ENCODE data around the gene ARTN.

Gene ARTN, protein sequence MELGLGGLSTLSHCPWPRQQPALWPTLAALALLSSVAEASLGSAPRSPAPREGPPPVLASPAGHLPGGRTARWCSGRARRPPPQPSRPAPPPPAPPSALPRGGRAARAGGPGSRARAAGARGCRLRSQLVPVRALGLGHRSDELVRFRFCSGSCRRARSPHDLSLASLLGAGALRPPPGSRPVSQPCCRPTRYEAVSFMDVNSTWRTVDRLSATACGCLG

DNA sequence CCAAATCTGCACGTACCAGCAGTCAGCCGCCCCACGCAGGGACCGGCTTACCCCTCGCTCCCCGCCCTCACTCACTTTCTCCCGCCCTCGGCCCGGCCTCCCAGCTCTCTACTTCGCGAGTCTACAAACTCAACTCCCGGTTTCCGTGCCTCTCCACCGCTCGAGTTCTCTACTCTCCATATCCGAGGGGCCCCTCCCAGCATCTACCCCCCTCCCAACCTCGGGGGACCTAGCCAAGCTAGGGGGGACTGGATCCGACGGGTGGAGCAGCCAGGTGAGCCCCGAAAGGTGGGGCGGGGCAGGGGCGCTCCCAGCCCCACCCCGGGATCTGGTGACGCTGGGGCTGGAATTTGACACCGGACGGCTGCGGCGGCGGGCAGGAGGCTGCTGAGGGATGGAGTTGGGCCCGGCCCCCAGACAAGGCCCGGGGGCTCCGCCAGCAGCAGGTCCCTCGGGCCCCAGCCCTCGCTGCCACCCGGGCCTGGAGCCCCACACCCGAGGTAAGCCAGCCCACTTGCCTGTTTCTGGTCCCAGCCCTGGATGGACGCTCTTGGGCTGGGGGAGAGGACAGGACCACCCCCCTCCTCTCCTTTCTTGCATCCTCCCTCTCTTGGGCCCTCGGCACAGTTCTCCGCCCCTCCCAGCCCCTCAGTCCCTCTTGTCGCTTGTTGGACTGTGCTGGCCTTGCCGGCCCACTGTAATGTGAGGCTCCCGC is at the start of gene ARTN:
ARTN (plus strand) TSS at position 416 of the 715 bp plus-strand sequence. CDS start 1,856 bp downstream, outside the sequence.
- DNase-seq (ENCODE audit: low read depth): no peak

DNA sequence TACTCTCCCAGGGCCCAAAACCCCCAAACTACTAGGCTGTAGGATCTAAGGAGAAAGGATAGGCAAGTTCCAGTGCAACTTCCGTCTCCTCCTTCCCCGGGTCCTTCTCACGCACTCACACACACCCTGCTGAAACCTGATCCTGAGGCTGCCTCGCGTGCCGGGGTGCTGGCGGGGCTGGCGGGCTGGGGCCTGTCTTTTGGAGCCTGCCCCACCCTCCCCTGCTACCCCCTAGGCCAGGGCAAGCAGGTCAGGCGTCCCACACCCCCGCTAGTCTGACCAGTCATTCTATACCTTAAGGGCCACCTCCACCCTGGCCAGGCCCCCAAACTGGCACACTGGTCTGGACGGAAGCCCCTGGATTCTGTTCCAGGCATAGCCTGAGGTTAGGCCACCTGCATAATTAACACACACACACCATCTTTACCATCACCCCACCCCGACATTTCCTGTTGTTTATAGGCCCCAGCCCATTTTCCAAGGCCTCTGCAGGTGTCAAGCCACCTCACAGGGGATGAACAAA is 48.3 kb upstream of the ARTN start:
- DNase-seq (ENCODE audit: low read depth): no peak

DNA sequence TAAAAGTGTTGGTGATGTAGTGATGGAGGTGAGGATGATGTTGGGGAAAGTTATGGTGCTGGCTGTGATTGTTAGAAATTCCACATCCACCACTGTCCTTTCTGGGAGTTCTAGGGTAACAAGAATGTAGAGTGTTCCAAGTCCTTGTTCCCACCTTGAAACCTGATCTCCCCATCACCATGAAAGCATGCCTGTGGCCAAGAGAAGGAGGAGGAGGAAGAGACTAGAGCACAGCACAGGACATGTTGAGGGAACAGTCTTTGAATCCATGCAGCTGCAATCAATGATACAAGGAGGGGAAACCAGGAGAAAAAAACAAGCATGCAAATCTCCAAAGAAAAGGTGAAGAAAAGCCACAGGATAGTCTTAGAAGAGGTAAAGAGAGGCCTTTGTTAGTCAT is 45.9 kb upstream of the ARTN start:
- DNase-seq (ENCODE audit: low read depth): no peak

DNA sequence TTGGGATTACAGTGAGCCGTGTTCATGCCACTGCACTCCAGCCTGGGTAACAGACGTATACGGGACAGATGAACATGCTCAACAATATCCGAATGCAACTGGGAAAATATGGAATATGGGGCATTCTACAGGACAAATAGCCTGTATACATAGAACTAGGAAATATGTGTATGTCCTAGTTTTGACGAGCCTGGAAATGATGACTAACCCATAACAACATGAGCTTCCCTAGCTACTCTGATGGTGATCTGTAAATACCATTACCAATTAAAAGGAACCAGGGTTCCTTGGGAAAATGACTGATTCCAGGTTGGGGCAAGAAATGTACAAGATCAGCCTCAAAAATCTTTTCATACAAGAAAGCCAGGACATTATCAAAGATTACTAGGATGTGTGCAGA is 42.8 kb upstream of the ARTN start:
- DNase-seq (ENCODE audit: low read depth): no peak

DNA sequence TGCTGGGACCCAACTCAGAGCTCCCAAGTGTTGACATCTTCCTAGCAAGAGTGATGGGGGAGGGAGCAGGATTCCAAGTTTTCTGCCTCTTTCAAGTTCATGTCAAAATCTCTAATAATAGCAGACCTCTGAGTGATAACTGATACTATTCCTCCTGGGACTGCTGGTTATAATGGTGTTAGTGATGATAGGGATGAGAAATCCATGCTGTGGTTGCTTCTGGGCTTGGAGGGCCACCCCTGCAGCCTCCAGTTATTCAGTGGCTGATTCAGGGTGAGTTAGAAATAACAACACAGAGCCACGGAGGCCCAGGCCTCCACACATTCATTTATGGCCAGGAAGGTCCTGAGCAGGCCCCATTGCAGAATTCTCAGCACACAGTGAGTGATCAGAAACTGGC is 40.6 kb upstream of the ARTN start:
- no peak for DNase-seq (ENCODE audit: low read depth)

DNA sequence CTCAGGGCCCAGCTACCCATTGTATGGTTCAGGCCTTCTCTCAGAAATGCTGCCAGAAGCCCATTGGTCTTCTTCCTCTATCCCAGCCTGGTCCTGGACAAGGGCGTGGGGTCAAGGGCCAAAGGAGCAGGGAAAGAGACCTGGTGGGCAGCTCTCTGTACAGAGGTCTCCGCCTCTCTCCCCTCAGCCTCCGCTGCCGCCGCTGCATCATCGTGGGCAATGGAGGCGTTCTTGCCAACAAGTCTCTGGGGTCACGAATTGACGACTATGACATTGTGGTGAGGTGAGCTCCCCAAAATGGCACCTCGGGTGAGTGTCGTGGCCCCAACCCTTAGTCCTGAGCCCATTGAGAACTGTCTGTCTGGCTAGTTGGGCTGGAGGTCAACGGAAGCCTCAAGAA is 34.6 kb upstream of the ARTN start:
- DNase-seq (ENCODE audit: low read depth): no peak

DNA sequence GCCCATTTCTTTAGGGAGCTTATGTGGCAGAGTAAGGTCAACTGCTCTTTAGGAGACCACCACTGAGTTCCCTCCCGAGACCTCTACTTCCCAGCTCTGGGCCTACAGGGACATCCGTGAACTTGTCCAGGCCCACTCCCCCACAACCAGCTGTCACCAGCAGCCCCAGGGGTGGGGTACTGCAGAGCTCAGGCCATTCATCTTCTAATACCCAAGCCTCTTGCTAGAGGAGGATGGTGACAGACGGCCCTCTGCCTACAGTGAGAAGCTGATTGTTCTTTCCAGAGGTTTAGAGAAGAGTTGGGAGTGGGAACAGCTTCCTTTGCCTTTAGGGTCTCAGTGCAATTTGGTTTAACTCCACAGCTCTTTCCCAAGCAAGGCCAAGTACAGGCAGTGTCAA is 33.2 kb upstream of the ARTN start:
- DNase-seq (ENCODE audit: low read depth): no peak

DNA sequence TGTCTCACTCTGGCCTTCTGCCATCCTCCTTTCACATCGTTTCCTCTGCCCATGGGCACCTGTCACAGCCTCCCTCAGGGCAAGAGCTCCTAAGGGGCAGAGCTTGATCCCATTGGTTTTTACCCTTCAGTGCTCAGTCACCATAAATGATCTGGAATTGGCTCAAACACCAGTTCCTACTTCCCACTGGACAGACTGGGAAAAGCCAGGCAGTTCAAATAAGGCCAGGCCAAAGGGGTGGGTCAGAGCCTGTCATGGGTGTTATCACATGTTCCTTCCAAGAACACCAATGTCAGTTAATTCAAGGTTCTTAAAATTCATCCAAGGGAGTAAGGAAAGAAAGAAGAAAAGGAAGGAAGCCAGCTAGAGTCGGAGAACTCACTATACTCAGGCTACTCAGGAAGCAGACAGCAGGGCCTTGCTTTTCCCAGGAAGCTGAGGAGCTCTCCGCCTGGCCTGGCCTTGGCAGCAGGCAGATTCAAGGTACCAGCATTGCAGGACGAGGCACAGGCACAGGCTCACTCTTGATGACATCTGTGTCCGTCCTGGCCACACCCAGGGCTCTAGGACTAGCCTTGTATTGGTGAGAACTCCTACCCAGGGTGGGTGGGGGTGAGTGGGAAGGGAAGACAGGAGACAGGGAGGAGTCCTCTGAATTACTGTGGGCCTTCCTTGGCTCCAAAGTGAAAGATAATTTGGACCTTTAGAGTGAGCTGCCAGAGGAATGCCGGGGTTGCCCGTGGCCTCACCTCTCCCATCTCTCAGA is 32.2 kb upstream of the ARTN start:
- DNase-seq (ENCODE audit: low read depth): no peak

DNA sequence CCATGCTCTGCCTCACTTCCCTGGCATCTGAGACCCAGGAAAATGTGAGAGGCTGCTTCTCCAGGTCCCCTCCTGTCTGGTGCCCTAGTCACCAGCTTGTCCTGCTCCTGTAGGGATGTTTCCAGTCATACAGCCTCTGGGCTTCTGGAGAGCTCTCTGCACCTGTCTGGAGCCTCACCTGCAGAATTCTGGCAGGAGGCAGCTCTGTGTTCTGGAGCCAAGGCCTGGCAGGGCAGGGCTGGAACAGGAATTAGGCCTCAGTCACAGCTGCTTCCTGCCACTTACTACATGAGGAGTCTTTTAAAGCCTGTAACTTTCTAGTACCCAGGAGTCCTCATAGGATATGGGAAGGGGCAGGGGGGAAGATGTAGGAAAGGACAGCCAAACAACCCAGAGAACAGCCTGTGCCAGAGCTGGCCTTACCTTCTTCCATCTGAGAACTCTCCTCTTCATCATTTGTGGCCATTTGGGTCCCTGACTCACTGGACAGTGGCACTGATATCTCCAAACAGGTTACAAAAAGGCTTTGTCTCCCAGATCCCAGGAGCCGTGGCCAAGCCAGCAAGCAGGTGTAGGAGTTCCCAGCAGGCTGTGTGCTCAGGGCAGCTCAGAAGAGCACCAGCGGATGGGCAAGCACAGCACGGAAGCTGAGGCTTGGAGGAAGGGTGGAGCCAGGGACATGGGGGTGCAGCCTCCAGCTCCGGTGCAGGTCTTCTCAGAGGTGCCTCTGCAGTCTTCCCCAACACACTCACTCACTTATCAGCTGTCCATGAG is 31.4 kb upstream of the ARTN start:
- no peak for DNase-seq (ENCODE audit: low read depth)

DNA sequence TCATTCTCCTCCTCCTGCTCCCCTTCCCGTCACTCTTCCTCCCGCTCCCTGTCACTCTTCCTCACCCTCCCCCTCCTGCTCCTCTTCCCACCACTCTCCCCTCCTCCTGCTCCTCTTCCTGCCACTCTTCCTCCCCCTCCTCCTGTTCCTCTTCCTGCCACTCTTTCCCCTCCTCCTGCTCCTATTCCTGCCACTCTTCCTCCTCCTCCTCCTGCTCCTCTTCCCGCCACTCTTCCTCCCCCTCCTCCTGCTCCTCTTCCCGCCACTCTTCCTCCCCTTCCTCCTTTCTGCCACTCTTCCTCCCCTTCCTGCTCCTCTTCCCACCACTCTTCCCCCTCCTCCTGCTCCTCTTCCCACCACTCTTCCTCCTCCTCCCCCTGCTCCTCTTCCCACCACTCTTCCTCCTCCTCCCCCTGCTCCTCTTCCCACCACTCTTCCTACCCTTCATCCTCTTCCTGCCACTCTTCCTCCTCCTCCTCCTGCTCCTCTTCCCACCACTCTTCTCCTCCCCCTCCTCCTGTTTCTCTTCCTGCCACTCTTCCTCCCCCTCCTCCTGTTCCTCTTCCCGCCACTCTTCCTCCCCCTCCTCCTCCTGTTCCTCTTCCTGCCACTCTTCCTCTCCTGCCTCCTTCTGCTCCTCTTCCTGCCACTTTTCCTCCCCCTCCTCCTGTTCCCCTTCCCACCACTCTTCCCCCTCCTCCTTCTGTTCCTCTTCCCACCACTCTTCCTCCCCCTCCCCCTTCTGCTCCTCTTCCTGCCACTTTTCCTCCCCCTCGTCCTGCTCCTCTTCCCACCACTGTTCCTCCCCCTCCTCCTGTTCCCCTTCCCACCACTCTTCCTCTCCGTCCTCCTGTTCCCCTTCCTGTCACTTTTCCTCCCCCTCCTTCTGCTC is 28.7 kb upstream of the ARTN start:
- DNase-seq (ENCODE audit: low read depth): no peak

DNA sequence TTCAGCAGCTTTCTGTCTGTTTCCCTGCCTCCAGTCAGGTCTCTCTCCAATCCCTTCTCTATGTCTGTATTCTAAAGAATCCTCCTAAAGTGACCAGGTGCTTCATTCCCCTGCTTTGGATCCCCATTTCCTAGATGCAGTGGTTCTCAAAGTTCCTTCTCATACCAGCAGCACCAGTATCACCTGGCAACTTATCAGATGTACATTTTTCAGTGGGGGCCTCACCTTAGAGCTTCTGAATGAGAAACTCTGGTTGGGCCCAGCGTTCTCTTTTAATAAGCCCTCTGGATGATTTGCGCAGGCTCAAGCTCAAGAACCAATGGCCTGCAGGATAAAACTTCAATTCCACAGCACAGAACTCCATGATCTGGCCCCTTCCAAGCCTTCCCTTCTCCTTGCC is 25.4 kb upstream of the ARTN start:
- no peak for DNase-seq (ENCODE audit: low read depth)

DNA sequence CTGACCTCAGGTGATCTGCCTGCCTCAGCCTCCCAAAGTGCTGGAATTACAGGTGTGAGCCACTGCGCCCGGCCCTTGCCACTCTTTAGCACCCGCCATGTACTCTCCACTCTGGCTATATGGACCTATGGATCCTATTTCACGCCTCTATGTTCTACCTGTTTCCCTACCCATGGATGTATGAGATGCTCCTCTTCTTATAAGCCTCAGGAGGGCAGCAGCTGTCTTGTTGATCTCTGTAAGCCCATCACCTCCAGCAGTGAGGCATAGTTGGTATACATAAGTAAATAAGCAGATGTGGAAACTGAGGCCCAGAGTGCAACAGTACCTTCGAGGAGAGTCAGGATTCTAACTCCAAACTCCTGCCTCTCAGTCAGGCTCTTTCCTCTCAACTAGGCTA is 24.7 kb upstream of the ARTN start:
- DNase-seq (ENCODE audit: low read depth): no peak

DNA sequence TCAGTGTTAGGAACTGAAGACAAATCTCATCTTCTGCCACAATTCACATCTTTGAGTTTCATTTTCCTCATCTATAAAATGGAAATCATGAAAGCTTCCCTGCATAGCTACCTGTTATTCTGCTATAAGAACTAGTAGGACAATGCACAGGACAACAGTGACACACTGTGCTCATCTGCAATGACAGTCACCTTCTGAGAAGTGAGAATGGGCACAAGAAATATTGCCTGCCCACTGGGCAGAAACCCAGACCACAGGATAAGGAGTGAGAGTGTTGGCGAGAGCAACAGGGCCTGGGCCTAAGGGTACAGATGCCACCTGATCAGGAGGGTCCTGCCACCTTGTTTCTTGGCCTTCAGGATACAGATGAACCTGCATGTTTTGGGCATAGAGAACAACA is 23.3 kb upstream of the ARTN start:
- no peak for DNase-seq (ENCODE audit: low read depth)

DNA sequence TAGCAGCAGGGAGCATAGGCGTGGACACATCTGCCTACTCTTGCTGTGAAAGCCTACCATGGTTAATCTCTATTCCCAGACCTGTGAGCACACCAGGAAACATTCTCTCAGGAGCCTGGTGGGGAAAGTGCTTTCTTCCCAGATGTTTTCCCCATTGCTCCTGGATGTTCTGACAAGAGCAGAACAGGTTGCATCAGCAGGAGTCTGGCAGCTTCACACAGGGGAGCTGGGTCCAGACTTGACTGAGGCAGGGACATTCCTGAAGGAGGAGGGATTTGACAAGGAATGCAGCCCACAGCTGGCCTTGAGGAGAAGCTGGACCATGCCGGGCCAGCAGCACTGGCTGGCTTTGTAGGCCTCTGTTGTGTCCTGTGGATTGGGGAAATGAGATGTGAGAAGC is 21.0 kb upstream of the ARTN start:
- DNase-seq (ENCODE audit: low read depth): peak; percentile 37

DNA sequence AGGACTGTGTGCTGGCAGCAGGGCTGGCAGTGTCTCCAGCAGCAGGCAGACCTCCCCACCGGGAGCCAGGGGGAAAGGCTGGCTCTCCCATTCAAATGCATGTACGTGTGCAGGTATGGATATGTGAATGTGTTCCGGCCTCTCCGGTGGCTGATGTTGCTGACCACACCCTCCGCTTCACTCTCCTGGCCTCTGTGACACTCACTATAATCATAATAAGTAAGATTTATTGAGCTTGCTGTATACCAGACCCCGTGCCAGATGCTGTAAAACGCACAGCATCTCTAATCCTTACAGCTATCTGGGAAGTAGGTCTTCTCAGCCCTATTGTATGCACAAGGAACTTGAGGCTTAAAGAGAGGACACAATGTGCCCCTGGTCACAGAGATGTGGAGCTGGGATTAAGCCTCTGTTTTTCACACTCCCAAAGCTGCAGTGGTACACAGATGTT is 20.5 kb upstream of the ARTN start:
- DNase-seq (ENCODE audit: low read depth): no peak

DNA sequence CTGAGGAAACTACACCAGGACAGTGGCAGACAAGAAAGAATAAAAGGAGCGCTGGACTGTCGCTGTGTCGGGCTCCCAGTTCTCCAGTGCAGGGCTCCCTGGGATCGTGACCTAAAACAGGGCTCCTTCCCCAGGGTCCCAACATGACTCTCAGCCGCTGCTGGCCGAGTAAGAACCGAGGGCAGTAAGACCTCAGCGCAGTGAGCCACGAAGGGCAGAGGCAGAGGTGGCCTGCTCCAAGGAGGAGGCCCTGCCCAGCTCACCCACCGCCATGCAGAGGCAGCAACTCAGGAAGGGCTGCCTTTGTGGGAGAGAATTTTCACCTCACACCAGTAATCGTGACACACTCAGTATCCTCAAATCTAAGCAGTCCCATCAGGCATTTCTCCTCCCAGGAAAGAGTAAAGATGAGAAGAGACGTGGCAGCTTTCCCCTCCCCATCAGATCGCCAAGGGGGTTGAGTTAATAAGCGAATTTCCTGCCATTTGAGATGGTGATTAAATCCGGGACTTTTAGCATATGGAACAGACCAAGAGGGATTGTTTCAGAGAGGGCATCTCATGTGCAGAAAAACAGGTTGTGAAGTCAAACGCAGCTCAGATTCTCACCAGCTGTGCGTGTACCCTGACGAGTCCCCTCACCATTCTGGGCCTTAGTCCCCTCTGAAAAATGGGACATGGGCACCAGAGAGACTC is 19.8 kb upstream of the ARTN start:
- no peak for DNase-seq (ENCODE audit: low read depth)

DNA sequence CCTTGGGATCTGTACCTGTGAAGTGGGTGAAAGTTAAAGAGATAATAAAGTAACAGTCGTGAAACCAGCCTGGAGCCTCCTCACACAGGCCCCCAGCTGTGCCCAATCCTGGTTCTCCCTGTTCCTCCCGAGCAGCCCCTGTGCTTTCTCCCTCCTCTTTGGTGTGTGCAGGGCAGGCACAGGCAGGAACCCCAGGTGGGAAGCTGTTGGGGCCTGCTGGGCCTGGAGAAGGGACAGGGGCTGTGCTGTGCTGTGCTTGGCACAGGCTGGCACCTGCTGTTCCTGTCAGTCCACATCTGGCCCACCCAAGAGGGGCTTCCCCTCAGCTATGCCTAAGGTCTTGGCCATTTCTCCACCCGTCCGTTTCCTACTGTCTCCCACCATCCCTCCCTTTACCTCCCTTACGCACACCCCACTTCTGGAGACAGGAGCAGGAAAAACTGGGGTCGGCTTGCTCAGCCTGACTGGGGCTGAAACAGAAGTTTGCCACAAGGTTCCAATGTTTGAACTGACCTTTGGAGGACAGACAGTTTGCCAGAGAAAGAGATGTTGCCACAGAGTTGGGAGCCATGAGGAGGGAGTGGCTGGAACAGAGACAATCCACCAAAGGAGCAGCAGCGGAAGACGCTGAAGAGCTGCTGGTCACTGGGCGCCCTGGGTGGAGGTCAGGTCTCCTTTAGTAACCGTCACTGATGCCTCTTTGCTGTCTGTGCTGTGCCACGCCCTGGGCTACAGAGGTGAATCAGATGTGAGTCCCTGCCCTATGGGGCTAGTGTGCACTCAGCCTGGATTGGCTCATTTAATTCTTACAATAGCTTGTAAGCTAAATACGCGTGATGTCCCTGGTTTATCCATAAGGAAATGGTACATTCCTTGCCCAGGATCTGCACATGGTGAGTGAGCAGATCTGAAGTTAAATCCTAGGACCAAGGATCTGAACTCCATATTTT is 18.8 kb upstream of the ARTN start:
- no peak for DNase-seq (ENCODE audit: low read depth)

DNA sequence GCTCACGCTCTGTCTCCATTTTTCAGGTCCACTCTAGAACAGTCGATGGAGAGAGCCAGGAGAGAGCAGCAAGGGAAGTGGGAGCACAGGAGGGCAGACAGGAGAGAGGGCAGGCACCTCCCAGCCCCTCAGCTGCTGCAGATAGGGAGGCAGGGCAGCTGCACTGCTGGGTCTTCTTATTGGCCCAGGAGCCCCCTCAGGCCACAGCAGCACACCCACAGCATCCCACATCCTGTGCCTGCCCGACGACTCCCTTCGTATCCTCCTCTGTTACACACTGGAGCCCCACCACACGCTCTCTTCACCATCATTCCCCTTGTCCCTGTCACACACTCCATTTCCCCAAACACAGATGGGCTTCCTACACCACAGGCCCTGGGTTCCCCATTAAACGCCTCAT is 13.7 kb upstream of the ARTN start:
- no peak for DNase-seq (ENCODE audit: low read depth)

DNA sequence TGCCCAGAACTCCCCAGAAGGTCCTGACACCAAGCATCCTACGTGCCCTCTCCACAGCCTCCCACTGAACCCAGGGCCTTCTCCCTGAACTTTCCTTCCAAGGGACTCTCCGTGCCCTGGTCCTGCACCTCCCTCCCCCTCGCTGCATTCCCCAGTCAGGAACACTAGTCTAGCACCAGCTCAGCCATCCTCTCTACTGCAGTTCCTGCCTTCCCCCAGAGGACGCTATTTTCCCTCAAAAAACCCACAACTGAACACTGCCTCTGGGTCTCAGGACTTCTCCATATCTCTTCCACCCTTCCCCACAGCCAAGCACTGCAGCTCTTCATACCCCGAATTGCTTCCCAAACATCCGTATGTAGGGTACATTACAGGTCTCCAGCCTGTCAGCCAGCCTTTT is 12.6 kb upstream of the ARTN start:
- no peak for DNase-seq (ENCODE audit: low read depth)
